GM18505 (cell line): ENCODE data around the gene WFDC1.
"Not testable (repeated sequence)": the region's sequence is repeated elsewhere in the genome, so short reads cannot be mapped to it uniquely, and the experiment has no call there.

Source experiments
- ATAC-seq: cut with Tn5 transposase; IDR thresholded peaks from one replicate; pipeline ENCODE4 v1.9.1; 2021; ENCODE audit not compliant: unreplicated experiment
- POLR2A ChIP-seq: IDR thresholded peaks from 4 replicates; pipeline ENCODE4 v1.6.1; 2011; ENCODE audit warnings: borderline replicate concordance; ENCODE audit not compliant: insufficient read depth, insufficient read length; ENCODE audit errors: extremely low read depth

WFDC1 gene

DNA sequence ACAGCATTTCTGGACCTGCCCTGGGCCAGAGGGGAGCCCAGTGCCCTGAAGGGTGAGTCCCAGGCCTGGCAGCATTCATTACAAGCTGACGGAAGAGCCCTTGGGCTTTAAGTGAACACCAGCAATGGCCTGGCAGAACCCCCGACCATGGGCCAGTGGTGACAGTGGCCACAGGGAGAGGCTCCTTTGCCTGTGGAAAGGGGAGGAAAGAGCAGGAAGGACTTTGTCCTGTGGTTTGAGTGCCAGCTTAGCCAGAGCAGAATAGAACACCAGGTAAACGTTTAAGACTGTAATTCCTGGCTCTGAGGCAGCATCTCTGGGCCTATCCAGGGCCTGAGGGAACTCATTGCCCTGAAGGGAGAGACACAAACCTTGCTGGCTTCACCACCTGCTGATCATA lies 39.4 kb downstream of the WFDC1 start:
- ATAC-seq = no peak
- no peak for TF ChIP-seq POLR2A

DNA sequence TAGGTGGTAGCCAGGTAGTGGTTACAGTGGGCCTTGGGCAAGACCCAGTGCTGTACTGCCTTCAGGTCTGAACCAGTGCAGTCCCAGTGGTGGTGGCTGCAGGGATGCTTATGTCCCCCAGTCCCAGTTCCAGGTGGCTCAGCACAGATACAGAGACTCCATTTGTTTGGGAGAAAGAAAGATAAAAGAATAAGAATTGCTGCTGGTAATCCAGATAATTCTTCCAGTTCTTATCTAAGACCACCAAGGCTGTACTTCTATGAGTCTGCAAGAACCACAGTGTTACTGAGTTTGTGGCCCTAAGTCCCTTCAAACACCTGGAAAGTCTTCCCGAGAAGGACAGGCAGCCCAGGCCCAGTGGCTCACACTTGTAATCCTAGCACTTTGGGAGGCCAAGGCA lies 39.8 kb downstream of the WFDC1 start:
- no peak for TF ChIP-seq POLR2A

DNA sequence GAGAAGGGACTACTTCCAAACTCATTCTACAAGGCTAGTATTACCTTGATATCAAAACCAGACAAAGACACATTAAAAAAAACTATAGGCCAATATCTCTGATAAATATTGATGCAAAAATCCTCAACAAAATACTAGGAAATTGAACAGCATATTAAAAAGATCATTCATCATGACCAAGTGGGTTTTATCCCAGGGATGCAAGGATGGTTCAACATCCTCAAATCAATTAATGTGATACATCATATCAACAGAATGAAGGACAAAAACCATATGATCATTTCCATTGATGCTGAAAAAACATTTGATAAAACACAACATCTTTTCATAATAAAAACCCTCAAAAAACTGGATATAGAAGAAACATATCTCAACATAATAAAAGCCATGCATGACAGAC lies 42.6 kb downstream of the WFDC1 start:
- ATAC-seq = not testable (repeated sequence)

More for the DNA sequence above, 39.8 kb downstream of the WFDC1 start:
- no peak for ATAC-seq

DNA sequence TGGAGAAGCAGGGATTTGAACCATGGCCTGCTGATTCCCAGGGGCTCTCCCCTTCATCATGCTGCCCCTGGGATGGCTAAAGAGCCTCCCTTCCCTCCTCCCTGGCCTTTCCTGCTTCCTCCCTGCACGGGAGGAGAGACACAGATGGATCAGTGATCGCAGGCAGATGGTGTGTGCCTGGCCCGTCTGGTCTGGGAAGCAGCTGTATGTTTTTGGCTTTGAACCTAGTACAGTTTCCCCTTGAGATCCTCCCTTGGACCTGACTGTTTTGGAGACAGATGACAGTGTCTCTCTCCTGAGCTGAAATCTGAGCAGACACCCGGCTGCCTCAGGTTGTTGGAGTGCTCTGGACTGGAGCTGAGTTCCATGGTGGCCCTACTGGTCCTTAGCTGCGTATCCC lies 44.6 kb downstream of the WFDC1 start:
- no peak for ATAC-seq
- no peak for TF ChIP-seq POLR2A

DNA sequence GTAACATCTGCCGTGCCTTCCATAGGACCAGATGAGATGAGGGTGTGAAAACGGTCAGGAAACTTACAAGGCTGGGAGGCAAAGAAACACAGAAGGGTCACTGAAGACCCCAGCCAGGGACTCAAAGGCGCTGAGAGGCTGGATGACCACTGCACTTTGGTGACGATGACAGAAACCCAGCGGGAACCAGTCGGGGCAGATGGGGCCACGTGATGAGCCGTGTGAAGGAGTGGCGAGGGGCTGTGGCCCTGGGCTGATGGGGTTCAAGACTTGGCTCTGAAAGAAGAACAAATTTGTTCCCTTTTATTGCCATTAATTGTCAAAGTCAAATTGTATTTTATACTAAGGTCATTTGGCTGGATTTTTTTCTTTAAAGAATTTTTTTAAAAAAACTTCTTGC lies 45.1 kb downstream of the WFDC1 start:
- ATAC-seq = no peak
- TF ChIP-seq POLR2A = no peak

DNA sequence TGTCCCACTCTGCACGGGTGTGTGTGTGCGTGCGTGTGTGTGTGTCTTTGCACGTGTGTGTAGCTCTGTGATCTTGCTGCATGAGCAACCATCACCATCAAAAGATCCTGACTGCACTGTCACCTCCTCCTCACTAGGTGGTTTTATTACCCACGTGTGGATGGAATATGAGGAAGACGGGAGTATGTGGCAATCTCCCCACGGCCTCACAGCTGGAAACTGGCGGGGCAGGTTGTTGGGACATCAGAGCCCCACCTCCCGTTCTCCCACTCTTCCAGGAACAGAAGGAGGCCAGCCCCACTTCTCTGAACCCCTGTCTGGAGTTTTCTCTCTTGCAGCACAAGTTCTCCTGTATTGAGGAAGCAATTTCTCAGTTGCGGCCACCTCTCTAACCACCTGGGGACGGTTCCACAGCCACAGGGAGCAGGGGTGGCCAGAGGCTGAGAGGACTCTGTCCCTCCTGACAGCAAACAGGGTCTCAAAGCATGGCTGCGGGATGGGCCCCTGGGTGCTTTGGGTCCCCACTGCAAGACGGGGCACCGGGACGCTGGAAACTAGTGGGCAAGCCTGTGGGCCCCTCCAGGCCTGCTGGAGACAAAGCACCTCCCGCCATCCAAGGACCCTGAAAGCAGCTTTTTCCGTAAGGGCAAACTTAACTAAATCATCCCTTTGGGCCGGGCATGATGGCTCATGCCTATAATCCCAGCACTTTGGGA lies 45.8 kb downstream of the WFDC1 start:
- TF ChIP-seq POLR2A = no peak

DNA sequence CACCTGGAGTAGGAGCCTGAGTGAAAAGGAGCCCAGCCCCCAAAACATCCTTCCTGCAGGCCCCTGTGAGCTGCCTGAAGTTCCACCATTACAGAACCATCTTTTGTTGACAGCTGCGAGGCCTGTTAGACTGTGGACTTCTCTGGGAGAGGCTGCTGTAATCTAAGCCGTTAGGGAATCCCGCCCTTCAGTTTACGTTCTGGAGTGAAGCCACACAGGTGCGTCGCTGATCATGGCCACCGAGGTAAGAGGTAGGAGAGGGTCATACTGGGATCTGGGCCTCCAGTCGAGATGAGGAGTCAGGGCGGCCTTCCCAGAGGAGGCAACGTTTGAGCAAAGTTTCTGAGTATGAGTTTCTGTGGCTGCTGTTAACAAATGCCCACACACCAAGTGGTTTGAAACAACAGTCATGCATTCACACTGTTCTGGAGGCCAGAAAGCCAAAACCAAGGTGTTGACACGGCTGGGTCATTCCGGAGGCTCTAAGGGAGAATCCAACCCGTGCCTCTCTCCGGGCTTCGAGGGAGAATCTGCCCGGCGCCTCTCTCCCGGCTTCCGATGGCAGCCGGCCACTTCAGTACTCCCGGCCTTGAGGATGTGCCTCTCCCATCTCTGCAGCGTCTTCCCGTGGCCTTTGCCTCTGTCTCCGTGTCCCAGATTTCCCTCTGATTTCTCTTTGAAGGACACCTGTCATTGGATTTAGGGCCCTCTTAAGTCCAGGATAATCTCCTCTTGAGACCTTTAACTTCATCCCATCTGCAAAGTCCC lies 47.0 kb downstream of the WFDC1 start:
- no peak for TF ChIP-seq POLR2A
- no peak for ATAC-seq

More for the DNA sequence above, 45.8 kb downstream of the WFDC1 start:
- no peak for ATAC-seq

DNA sequence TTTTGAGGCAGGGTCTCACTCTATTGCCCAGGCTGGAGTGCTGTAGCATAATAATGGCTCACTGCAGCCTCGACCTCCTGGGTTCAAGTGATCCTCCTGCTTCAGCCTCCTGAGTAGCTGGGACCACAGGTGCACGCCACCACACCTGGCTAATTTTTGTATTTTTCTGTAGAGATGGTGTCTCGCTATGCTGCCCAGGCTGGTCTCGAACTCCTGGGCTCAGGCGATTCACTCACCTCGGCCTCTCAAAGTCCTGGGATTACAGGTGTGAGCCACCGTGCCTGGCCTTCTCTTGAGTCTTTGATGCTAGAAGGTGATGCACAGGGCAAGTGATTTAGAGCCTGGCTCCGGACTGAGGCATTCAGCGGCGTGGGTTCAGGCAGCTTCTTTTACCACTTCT lies 49.1 kb downstream of the WFDC1 start:
- not testable (repeated sequence) for ATAC-seq

DNA sequence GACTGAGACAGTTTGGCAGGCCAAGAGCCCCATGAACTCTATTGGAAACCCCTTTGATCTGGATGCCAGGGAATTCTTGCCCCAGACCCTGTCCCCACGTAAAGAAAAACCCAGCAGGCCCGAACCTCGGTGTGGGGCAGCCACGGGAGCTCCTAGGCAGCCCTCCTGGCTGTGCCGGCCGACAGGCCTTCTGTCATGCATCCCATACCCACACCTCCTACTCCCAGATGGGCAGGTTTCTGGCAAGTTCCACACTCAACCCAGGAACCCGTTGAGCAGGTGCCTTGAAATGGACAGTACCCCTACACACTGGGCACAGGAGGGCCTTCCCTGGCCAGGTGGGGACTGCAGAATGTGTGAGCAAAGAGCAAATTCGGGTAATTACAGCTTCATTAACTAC lies 50.1 kb downstream of the WFDC1 start:
- no peak for TF ChIP-seq POLR2A
- ATAC-seq = no peak

DNA sequence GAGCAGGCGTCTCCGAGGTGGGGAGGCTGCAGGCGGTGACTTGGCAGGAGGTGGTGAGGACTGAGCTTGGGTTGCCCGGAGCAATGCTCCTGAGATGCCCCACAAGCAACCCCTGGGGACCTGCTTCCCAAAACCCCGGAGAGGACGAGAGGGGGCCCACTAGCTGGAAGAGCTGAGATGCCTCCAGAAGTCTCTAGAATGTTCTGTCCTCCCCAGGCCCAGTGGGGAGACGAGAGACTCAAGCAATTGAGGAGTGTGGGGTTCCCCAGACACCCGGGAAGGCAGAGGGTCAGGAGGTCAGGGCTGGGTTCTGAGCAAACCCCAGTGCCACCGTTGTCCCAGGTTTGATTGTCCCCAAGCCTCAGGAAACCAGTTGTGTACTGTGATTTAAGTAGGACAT lies 52.5 kb downstream of the WFDC1 start:
- ATAC-seq = no peak
- no peak for TF ChIP-seq POLR2A

DNA sequence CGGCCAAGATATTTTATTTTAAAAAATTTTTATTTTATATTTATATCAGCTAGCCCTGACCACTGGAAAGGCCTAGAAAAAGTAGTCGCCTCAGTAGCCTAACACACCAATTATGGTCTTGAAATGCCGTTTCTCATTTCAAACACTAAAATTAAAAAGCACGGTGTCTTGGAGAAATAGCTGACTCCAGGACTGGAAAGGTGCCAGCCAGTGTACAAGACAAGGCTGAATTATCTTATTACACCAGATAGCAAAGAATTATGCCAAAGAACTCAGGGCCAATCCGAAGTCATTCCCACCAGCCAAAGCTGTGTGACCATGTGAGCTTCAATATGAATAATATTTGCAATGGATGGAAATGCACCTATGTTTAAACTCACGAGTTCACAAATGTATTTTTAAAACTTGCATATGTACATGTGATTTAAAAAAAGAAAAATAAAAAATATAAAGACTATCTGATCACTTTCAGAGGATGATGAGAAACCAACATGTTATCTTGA lies 53.8 kb downstream of the WFDC1 start:
- ATAC-seq = no peak

DNA sequence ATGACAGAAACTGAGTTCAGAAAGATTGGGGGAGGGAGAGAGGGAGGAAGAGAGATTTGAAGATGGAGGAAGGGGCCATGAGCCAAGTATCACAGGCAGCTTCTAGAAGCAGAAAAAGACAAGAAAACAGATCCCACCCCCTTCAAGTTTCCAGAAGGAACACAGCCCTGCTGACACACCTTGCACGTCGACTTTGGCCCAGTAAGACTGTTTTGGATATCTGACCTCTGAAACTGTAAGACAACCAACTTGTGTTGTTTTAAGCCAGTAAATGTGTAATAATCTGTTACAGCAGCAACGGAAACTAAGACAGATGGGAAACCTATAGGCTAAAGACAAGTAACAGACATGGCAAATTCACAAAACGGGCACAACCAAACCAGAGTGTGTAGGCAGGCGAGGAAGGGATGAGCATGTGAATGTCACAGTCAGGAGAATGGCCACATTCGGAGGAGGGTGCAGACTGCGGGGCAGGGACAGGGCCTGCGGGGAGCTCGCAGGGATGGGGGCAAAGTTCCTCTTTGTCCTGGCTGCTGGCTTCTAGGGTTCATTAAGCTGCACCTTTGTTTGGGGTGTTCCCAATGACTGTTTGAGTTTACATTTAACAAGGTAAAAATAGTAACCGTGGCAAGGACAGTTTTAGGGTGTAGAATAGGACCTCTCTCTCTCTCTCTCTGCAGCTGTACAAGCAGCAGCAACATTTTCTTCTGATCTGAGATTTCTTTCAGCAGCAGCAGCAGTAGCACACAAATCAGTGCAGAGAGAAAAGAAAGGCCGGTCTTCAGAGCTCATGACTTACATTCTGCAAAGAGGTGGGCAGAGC lies 55.4 kb downstream of the WFDC1 start:
- ATAC-seq = no peak
- TF ChIP-seq POLR2A = no peak

More for the DNA sequence above, 53.8 kb downstream of the WFDC1 start:
- TF ChIP-seq POLR2A = no peak

DNA sequence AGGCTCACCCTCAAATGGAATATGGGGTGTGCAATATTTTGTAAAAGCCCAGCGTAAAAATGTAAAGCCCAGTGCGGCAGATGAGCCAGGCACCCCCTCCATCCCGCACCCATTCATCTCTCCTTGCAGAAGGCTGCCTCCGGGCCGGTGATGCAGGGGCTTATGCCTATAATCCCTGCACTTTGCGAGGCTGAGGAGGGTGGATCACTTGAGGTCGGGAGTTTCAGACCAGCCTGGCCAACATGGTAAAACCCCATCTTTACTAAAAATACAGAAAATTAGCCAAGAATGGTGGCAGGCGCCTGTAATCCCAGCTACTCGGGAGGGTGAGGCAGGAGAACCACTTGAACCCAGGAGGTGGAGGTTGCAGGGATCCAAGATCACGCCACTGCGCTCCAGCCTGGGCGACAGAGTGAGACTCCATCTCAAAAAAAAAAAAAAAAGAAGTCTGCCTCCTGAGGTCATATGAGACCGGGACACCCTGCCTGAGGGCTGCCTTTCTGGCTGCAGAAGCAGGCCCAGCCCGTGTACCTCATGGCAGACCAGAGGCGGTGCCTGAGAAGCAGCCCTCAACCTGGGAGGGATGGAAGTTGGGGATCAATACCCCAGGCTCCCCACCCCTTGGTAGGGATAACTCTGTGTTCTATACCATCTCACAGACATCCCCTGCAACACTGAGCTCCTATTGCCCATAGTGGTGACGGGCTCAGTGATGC lies 56.2 kb downstream of the WFDC1 start:
- no peak for TF ChIP-seq POLR2A
- no peak for ATAC-seq
